ENCODE measurements around the gene ZBTB7B. TPM values are rescaled to one million over a fixed set of nuclear protein-coding genes. Genes with fewer than 3 reads are reported as not detected.

Gene ZBTB7B
- total and polyA plus RNA-seq, 9 of the 15 experiments (the other 6 are each of a cell fraction or from before 2014, with no cell fraction given), result 0.04 to 46.5 (median 15.2) TPM

- TF ChIP-seq MLLT1 (IDR thresholded peaks at IDR 0.05) (0 out of 4 replicates have a peak, but pooled peaks of 1 of the 2 experiments have one; percentile 16), FOXK1 (CRISPR knock-in tag; IDR thresholded peaks at IDR 0.05; ENCODE audit: borderline replicate concordance) (no peak), ZKSCAN8 (CRISPR knock-in tag; IDR thresholded peaks at IDR 0.05) (no peak), MCM7 (IDR thresholded peaks at IDR 0.05) (no peak), ZNF277 (CRISPR knock-in tag; IDR thresholded peaks at IDR 0.05; ENCODE audit: borderline replicate concordance) (no peak), RBFOX2 (IDR thresholded peaks at IDR 0.05; ENCODE audit: low read depth, low read length) (peak; percentile 92), ZNF280B (CRISPR knock-in tag; IDR thresholded peaks at IDR 0.05) (0 out of 2 replicates have a peak, but pooled peaks have one; percentile 50), ZNF146 (CRISPR knock-in tag; IDR thresholded peaks at IDR 0.05; ENCODE audit: unreplicated experiment) (no peak), ILK (tag; IDR thresholded peaks at IDR 0.05; ENCODE audit: borderline replicate concordance, low read depth) (no peak), THAP7 (CRISPR knock-in tag; IDR thresholded peaks at IDR 0.05) (peak; percentile 93), POLR3A (IDR thresholded peaks at IDR 0.05; ENCODE audit: borderline replicate concordance, extremely low read depth, insufficient read depth, insufficient read length) (no peak), ZBTB43 (CRISPR knock-in tag; IDR thresholded peaks at IDR 0.05) (no peak), ID3 (CRISPR knock-in tag; IDR thresholded peaks at IDR 0.05) (no peak), ID3 (tag; IDR thresholded peaks at IDR 0.05) (no peak), ZKSCAN1 (IDR thresholded peaks at IDR 0.05; ENCODE audit: low read depth, low read length) (no peak), ZC3H11A (IDR thresholded peaks at IDR 0.05; ENCODE audit: low read depth, low read length) (no peak), FOXA1 (IDR thresholded peaks at IDR 0.05; ENCODE audit: borderline replicate concordance) (no peak), ZNF197 (CRISPR knock-in tag; IDR thresholded peaks at IDR 0.05; ENCODE audit: low read depth) (no peak)
Measured at GRCh38 chr1:154961207-154962155, 41.1 kb upstream of the ZBTB7B start, which contains the start of gene PYGO2 (continued).

All from K562 (cell line).